Mammary epithelial cell (primary cell): Measurements from ENCODE around the gene CD8B.

Experiments
- EZH2 ChIP-seq: IDR thresholded peaks from 2 replicates; pipeline ENCODE4 v1.6.1; 2012; ENCODE audit warnings: low read length, inconsistent platforms, borderline replicate concordance
- TF ChIP-seq, protein P1 (sequence below), 2 donors: IDR thresholded peaks in 1 of 2; conservative IDR thresholded peaks in 1 of 2; 2 replicates each; pipeline ENCODE4 v1.5.1; 2011 to 2012; ENCODE audit warnings: inconsistent platforms in 2 of 2, low read length in 2 of 2, mild to moderate bottlenecking in 2 of 2, control low read depth in 1 of 2, low read depth in 1 of 2; ENCODE audit not compliant: insufficient read depth in 1 of 2; ENCODE audit errors: extremely low read depth in 1 of 2

DNA sequence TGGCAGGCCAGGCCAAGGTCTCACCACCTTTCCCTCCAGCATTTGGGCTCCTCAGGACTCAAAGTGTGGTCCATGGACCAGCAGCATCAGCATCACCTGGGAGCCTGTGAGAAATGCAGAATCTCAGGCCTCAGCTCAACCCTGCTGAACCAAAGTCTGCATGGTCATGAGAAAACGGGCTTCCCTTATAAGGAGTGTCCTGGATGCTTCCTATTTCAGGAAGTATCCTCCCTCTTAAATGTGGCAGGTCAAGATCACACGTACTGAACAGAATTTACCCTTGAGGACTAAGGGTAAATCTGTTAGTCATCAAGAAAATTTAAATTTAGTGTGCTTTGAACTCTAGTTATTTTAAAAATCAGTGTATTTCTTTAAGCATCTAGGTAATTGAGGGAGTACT lies 82.7 kb downstream of the CD8B start:
- TF ChIP-seq EZH2 = no peak
- TF ChIP-seq, protein P1, sequence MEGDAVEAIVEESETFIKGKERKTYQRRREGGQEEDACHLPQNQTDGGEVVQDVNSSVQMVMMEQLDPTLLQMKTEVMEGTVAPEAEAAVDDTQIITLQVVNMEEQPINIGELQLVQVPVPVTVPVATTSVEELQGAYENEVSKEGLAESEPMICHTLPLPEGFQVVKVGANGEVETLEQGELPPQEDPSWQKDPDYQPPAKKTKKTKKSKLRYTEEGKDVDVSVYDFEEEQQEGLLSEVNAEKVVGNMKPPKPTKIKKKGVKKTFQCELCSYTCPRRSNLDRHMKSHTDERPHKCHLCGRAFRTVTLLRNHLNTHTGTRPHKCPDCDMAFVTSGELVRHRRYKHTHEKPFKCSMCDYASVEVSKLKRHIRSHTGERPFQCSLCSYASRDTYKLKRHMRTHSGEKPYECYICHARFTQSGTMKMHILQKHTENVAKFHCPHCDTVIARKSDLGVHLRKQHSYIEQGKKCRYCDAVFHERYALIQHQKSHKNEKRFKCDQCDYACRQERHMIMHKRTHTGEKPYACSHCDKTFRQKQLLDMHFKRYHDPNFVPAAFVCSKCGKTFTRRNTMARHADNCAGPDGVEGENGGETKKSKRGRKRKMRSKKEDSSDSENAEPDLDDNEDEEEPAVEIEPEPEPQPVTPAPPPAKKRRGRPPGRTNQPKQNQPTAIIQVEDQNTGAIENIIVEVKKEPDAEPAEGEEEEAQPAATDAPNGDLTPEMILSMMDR (conservative IDR thresholded peaks at IDR 0.05 in 1 of 2, IDR thresholded peaks at IDR 0.05 in 1 of 2; ENCODE audit: extremely low read depth in 1 of 2, insufficient read depth in 1 of 2, low read depth in 1 of 2, low read length in 2 of 2) = no peak
